GM21447 (cell line): Measurements from ENCODE around the gene HCST.

Experiments
- ATAC-seq: cut with Tn5 transposase; IDR thresholded peaks from one replicate; pipeline ENCODE4 v1.9.1; 2021; ENCODE audit not compliant: unreplicated experiment

Gene HCST

DNA sequence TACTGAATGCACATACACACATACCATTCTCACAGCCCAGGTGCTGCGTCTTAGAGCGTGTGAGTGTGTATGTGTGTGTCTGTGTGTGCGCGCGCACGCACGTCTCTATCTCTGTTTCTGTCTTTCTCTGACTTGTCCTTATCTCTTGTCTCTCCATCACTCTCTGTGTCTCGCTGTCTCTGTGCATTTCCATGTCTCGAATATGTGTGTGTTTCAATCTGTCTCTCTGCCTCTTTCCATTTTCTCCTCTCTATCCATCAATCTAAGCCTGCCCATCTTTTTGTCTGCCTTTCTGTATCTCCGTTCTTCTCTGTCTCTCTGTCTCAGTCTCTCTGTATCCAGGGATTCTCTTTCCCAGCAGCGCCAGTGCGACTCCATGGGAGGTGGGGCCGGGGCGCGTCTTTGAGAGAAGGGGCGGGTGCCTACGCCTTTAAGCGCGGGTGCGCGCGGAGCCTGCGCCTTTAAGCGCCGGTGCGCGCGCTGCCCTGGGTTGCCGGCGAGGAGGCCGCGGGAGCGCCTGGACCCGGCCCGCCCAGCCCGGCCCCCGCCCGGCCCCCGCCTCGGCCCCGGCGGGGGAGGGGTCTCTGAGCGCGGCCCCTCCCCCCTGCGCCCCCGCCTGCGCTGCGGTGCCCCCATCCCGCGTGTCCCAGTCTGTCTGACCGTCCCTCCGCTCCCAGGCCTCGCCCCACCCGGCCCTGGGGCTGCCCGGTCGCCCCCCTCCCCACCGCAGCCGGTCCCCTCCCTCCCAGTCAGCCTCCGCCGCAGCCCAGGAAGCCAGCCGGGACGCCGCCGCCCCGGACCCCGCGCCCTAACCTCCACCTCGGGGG, 33.8 kb downstream of the HCST start, which contains the start of gene LRFN3:
Gene LRFN3 (plus strand): TSS at position 464 of the 827 bp plus-strand sequence. CDS start 3,052 bp downstream, outside the sequence.
- ATAC-seq = no peak

DNA sequence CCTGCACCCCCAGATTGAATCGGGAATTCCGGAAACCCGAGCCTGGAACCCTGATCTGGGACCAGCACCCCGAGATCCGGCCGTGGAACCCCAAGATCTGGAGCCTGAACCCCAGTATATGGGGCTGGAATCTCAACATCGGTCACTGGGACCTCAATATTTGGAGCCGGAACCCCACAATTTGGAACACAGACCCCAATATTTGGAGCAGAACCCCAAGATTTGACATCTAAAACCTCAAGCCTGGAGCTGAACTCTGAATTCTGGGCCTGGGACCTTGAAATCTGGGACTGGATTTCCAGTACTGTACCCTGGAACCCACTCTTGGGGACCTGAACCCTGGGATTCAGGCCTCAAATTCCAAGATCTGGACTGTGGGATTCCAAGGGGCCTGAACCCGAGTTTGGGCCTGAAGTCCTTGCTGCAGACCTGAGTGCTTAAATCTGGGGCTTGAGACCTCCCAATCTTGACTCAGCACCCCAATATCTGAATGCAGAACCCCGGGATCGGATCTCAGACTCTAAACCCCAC, 34.5 kb downstream of the HCST start:
- no peak for ATAC-seq

DNA sequence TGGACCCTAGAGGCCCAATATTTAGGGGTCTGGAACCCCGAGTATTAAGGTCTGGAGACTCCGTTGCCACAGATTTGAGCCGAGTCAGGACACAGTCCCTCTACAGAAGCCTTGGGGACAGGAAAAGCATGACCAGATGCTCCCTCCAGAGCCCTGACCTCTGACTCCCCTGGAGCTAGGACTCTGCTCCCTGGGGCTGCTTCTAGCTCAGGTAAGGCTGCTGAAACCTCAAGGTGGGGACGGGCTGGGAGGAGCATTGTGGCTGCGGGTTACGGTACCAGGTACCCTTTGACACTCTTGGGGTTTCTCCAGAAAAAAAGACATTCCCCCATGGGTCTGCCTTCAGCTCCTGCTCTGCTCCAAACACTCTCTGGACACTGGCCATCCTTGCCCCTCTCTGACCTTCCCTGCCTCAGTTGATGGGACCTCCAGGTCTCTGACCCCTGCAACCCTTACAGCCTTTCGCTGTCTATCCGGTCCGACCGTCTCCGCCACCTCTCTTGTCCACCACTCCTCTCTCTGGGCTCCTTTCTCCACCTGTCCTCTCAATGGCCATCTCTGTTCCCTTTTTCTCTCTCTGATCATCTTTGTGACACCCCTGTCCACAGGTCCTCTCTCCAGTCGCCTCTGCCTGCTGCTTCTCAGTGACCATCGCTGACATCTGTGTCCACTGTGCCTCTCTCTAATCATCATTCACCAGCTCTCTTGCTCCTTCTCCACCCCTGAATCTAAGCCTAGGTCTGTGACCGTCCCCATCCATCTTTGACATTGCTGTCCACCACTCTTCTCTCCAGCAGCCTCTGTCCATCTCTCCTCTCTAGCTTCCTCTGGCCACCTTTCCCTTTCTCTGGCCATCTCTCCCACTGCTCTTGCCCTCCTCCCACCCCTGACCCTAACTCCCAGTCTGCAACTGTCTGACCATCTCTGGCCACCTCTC, 35.3 kb downstream of the HCST start:
- no peak for ATAC-seq

DNA sequence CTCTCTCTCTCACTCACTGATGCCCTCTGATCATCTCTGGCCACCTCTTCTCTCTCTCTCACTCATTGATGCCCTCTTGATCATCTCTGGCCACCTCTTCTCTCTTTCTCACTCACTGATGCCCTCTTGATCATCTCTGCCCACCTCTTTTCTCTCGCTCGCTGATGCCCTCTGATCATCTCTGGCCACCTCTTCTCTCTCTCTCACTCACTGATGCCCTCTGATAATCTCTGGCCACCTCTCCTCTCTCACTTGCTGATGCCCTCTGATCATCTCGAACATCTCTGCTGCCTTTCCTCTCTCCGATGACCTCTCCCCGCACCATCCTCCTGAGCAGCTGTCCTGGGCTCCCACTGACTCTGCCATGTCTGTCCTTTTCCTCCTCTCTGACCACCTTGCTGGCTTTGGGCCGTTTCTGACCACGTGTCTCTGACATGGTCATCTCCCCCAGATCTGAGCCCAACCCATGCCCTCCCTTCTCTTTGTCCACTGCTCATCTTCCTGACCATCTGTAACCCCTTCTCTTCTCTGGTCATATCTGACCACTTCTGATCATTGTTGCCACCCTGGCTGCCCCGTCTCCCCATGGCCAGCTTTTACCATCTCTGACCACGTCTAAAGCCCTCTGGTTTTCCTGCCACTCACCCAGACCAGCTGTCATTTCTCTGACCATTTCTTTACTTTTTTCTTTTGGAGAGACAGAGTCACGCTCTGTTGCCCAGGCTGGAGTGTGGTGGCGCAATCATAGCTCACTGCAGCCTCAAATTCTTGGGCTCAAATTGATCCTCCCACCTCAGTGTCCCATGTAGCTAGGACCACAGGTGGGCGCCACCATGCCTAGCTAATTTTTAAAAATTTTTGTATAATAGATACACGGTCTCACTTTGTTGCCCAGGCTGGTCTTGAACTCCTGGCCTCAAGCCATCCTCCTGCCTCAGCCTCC, 36.2 kb downstream of the HCST start:
- ATAC-seq = no peak

DNA sequence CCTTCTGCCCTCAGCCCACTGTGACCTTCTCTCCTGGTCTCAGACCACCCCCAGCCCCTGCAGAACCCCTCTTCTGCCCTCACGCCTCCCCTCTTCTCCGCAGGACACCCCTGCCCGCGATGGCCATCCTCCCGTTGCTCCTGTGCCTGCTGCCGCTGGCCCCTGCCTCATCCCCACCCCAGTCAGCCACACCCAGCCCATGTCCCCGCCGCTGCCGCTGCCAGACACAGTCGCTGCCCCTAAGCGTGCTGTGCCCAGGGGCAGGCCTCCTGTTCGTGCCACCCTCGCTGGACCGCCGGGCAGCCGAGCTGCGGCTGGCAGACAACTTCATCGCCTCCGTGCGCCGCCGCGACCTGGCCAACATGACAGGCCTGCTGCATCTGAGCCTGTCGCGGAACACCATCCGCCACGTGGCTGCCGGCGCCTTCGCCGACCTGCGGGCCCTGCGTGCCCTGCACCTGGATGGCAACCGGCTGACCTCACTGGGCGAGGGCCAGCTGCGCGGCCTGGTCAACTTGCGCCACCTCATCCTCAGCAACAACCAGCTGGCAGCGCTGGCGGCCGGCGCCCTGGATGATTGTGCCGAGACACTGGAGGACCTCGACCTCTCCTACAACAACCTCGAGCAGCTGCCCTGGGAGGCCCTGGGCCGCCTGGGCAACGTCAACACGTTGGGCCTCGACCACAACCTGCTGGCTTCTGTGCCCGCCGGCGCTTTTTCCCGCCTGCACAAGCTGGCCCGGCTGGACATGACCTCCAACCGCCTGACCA, 37.2 kb downstream of the HCST start:
- ATAC-seq = no peak

DNA sequence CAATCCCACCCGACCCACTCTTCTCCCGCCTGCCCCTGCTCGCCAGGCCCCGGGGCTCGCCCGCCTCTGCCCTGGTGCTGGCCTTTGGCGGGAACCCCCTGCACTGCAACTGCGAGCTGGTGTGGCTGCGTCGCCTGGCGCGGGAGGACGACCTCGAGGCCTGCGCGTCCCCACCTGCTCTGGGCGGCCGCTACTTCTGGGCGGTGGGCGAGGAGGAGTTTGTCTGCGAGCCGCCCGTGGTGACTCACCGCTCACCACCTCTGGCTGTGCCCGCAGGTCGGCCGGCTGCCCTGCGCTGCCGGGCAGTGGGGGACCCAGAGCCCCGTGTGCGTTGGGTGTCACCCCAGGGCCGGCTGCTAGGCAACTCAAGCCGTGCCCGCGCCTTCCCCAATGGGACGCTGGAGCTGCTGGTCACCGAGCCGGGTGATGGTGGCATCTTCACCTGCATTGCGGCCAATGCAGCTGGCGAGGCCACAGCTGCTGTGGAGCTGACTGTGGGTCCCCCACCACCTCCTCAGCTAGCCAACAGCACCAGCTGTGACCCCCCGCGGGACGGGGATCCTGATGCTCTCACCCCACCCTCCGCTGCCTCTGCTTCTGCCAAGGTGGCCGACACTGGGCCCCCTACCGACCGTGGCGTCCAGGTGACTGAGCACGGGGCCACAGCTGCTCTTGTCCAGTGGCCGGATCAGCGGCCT, 37.9 kb downstream of the HCST start:
- ATAC-seq = no peak

DNA sequence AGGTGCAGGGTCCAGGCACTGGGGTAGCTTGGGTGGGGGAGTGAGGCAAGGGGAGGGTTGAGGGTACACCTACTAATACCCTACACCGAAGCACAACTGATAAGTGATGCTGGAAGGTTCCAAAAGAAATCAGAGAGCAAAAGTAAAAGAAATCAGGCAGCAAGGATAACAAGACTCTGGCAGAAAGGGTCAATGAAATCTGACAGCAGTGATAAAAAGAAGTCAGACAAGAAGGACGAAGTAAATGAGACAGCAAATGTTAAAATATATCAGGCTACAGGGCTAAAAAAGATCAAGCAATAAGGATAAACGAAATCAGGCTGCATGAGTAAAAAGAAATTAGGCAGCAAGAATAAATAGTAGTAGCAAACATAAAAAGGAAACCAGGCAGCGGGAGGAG, 38.5 kb downstream of the HCST start:
- no peak for ATAC-seq

DNA sequence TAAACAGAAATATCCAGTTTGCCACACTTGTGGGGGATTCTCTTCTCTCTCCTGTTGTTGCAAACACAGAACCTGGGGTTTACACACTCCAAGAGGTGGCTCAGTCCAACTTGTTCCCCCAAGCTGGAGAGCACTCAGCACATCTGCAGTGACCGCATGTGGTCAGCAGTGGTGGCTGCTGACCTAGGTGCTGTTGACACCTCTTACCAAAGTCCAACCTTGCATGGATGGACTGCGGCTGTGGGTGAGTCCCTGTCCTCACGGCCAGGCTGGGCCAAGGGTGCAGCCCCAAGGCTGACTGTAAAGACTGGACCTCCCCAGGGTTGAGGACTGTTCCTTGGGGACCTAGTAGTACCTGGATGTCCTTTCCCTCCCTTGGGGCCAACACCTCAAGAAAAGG, 39.9 kb downstream of the HCST start:
- ATAC-seq = no peak

DNA sequence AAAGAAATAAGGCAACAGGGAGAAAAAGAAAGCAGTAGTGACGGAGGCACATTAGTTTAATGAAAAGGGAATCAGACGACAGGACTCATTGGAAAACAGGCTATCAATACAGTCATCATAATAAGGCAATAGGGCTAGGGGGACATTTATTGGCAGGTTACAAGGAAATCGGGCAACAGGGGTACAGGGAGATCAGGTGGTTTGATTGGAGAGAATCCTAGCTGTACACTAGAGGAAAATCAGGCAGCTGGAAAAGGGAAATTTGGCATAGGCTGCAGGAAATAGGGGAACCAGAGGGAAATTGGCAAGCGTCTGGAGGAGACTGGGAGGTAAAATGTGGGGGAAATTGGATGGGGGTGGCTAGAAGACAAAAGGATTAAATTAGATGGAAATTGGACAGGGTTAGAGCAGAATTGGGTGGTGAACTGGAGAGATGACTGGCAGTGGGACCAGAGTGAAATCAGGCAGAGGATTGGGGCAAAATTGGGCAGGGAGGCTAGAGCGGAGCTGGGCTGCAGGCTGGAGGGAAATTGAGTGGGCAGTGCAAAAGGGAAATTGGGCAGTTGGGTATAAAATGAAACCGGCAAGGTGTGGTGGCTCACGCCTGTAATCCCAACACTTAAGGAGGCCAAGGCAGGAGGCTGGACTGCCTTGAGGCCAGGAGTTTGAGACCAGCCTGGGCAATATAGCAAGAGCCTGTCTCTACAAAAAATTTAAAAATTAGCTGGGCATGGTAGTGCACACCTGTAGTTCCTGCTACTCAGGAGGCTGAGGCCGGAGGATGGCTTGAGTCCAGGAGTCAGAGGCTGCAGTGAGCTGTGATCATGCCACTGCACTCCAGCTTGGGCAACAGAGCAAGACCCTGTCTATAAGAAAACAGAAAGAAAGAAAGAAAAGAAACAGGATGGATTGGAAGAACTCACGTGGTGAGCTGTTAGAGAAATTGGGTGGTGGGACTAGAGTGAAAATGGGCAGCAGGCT, 41.3 kb downstream of the HCST start:
- no peak for ATAC-seq

DNA sequence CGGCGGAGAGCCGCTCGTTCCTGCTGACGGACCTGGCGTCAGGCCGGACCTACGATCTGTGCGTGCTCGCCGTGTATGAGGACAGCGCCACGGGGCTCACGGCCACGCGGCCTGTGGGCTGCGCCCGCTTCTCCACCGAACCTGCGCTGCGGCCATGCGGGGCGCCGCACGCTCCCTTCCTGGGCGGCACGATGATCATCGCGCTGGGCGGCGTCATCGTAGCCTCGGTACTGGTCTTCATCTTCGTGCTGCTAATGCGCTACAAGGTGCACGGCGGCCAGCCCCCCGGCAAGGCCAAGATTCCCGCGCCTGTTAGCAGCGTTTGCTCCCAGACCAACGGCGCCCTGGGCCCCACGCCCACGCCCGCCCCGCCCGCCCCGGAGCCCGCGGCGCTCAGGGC, 42.2 kb downstream of the HCST start:
- ATAC-seq = no peak

DNA sequence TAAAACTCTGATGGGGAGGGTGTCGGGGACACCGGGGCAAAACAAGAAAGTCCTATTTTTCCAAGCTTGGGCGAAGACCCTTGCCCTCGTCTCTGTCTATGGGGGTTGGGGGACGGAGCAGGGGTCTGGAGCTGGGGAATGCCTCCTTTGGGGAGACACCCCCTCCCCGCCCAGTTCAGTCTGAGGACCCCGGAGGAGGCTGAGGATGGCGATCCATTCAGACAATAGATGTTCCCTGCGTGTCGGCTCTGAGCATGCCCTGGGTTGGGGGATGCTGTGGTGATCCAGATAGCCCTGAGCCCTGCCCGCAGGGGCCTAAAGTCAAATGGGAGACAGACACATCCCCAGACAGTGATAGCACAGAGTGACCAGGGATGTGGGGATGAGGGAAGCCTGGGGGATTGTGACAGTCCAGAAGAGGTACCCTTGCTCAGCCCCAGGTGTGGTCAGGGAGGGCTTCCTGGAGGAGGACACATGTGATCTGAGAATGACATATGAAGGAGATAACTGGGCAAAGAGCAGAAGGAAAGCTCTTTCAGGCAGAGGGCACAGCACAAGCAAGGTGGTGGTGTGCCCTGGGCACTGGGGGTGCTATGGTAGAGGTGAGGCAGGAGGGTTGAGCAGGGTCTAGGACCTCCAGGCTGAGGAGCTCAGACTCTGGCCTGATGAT, 42.9 kb downstream of the HCST start:
- no peak for ATAC-seq

DNA sequence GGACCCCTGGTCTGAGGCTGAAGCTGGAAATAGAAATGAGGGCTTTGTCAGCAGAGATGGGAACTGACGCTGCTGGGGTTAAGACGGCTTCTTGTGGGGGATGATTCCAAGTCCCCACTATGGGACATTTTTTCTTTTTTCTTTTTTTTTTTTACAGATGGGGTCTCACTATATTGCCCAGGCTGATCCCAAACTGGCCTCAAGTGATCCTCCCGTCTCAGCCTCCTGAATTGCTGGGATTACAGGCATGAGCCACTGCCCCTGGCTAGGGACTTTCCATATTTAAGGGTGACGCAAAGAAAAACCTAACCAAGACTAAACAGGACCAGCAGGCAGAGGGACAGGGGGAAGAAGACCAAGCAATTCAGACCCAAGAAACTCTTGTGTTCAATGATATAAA, 43.9 kb downstream of the HCST start:
- no peak for ATAC-seq

DNA sequence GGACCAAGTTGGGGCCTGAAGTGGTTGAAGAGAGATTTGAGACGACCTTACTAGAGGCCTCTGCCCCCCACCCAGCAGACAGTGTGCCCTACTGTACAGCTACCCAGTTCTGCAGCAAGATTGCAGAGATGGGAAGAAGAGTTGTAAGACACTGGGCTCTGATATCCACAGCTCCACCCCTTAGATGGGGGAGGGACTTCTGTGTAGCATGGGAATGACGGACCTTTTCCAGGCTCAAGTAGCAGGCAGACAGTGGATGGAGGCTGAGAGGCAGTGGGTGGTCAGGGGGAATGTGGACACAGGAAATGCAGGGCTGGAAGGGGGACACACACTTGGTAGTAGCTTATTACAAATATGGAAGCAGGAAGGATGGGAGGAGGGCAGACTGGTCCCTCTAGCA, 46.8 kb downstream of the HCST start:
- no peak for ATAC-seq
